ENCODE measurements around the gene GRIK4. TPM values are rescaled to one million over a fixed set of nuclear protein-coding genes. Genes with fewer than 3 reads are reported as not detected.

GRIK4 gene
- total RNA-seq (1 to 10 TPM; 3.0 to 4.9 TPM), polyA plus RNA-seq (under 1 TPM; 0.41 to 0.45 TPM)
- long read RNA-seq, donor 1, full-length matches to known transcripts, result 1 of 1 reads
- long read RNA-seq, donor 1, partial matches to known transcripts, result 0 of 1 reads
- long read RNA-seq, donor 1, other reads (novel, unspliced or antisense), result 0 of 1 reads
- long read RNA-seq, donor 2, result 0 reads
- long read RNA-seq, donor 3, result 0 reads
- long read RNA-seq, donor 4, result 0 reads
- long read RNA-seq, donor 5, full-length matches to known transcripts, result 2 of 2 reads
- long read RNA-seq, donor 5, partial matches to known transcripts, result 0 of 2 reads
- long read RNA-seq, donor 5, other reads (novel, unspliced or antisense), result 0 of 2 reads

- ATAC-seq (ENCODE audit: insufficient read depth, low FRiP score) (peak; percentile 81), DNase-seq (peak; percentile 86 to 89 (median 86))
- H3K9ac ChIP-seq (ENCODE audit: insufficient read depth in 1 of 2, low read length in 2 of 2), result no peak within 1 kb of the TSS
- peak; percentile 93 for TF ChIP-seq CTCF (IDR thresholded peaks at IDR 0.05; ENCODE audit: control extremely low read depth, extremely low read depth)
- no peak within 1 kb of the TSS for H3K27ac ChIP-seq (ENCODE audit: low read depth in 1 of 2, low read length in 1 of 2)
- no peaks in the 10 kb centered on the region for H3K36me3 ChIP-seq (ENCODE audit: control insufficient read depth in 4 of 4, insufficient read depth in 4 of 4, low read length in 4 of 4)
- H3K9me3 ChIP-seq (ENCODE audit: control insufficient read depth in 4 of 4, insufficient read depth in 3 of 4, low read length in 3 of 4), result no peaks in the 10 kb centered on the region
- peaks cover 0 to 22% (median 2%) of the 10 kb centered on the region in 5 donors for H3K4me1 ChIP-seq (ENCODE audit: control insufficient read depth in 5 of 5, insufficient read depth in 5 of 5, low read length in 5 of 5)
- peak within 1 kb of the TSS; percentile 7 for H3K4me3 ChIP-seq
- H3K27me3 ChIP-seq (ENCODE audit: control insufficient read depth in 3 of 3, insufficient read depth in 3 of 3, low read length in 2 of 3), result peaks cover 0 to 37% (median 6%) of the 10 kb centered on the region in 3 donors
- WGBS, 2 donors, result 1 to 2% methylated on average over 50 to 95 of the region's 95 CpGs
Measured at GRCh38 chr11:120511116-120511819, at the start of gene GRIK4. Gene GRIK4 (plus strand): TSS chr11:120511748. CDS start chr11:120660319, 148,571 bp downstream.

DNA sequence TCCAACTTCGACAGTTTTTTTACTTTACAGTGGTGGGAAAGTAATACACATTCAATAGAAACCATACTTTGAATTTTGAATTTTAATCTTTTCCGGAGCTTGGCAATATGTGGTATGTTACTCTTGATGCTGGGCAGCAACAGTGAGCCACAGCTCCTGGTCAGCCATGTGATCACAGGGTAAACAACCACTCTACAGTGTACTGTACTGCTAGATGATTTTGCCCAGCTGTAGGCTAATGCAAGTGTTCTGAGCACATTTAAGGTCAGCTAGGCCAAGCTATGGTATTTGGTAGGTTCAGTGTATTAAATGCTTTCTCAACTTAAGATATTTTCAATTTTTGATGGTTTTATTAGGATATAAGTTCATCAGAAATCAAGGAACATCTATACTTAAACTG lies 48.7 kb upstream of the GRIK4 start:
- H3K9me3 ChIP-seq (ENCODE audit: control insufficient read depth in 4 of 4, insufficient read depth in 3 of 4, low read length in 3 of 4), result no peaks in the 10 kb centered on the region
- ATAC-seq (ENCODE audit: insufficient read depth, low FRiP score), result no peak
- H3K27me3 ChIP-seq (ENCODE audit: control insufficient read depth in 3 of 3, insufficient read depth in 3 of 3, low read length in 2 of 3), result no peaks in the 10 kb centered on the region
- H3K4me3 ChIP-seq, result no peak overlapping the region
- DNase-seq, result peak; percentile 21 to 74 (median 61)
- WGBS, 2 donors, result 83 to 86% methylated on average over 2 of the region's 2 CpGs
- no peak for TF ChIP-seq CTCF (IDR thresholded peaks at IDR 0.05; ENCODE audit: control extremely low read depth, extremely low read depth)
- no peaks in the 10 kb centered on the region for H3K4me1 ChIP-seq (ENCODE audit: control insufficient read depth in 5 of 5, insufficient read depth in 5 of 5, low read length in 5 of 5)
- H3K27ac ChIP-seq (ENCODE audit: low read depth in 1 of 2, low read length in 1 of 2), result no peak overlapping the region
- peaks cover 18 to 65% (median 30%) of the 10 kb centered on the region in 4 donors for H3K36me3 ChIP-seq (ENCODE audit: control insufficient read depth in 4 of 4, insufficient read depth in 4 of 4, low read length in 4 of 4)
- no peak overlapping the region for H3K9ac ChIP-seq (ENCODE audit: insufficient read depth in 1 of 2, low read length in 2 of 2)

- no peak for TF ChIP-seq CTCF (IDR thresholded peaks at IDR 0.05; ENCODE audit: control extremely low read depth, extremely low read depth)
- H3K27ac ChIP-seq (ENCODE audit: low read depth in 1 of 2, low read length in 1 of 2), result no peak overlapping the region
- no peaks in the 10 kb centered on the region for H3K9me3 ChIP-seq (ENCODE audit: control insufficient read depth in 4 of 4, insufficient read depth in 3 of 4, low read length in 3 of 4)
- no peak for ATAC-seq (ENCODE audit: insufficient read depth, low FRiP score)
- no peaks in the 10 kb centered on the region for H3K27me3 ChIP-seq (ENCODE audit: control insufficient read depth in 3 of 3, insufficient read depth in 3 of 3, low read length in 2 of 3)
- 87 to 91% methylated on average over 6 of the region's 6 CpGs for WGBS, 2 donors
- no peaks in the 10 kb centered on the region for H3K4me1 ChIP-seq (ENCODE audit: control insufficient read depth in 5 of 5, insufficient read depth in 5 of 5, low read length in 5 of 5)
- DNase-seq, result no peak
- no peak overlapping the region for H3K4me3 ChIP-seq
- H3K36me3 ChIP-seq (ENCODE audit: control insufficient read depth in 4 of 4, insufficient read depth in 4 of 4, low read length in 4 of 4), result peaks cover 28 to 65% (median 38%) of the 10 kb centered on the region in 4 donors
- H3K9ac ChIP-seq (ENCODE audit: insufficient read depth in 1 of 2, low read length in 2 of 2), result no peak overlapping the region
Measured at GRCh38 chr11:120465921-120466534, 45.5 kb upstream of the GRIK4 start.

Data from lung (tissue), 16 donors.